ENCODE results near the gene VAC14.

- no peak for TF ChIP-seq YY1 (IDR thresholded peaks at IDR 0.05; ENCODE audit: extremely low read depth, insufficient replicate concordance, low read depth, low read length)
- TF ChIP-seq CTCF (IDR thresholded peaks at IDR 0.05 in 2 of 3, conservative IDR thresholded peaks at IDR 0.05 in 1 of 3; ENCODE audit: borderline replicate concordance in 1 of 3, insufficient read depth in 1 of 3, low read depth in 2 of 3, low read length in 2 of 3): no peak
- TF ChIP-seq POLR2A (IDR thresholded peaks at IDR 0.05; ENCODE audit: borderline replicate concordance, extremely low read depth, insufficient read depth, insufficient read length): no peak
- TF ChIP-seq SP1 (IDR thresholded peaks at IDR 0.05; ENCODE audit: low read depth): no peak
- no peak for TF ChIP-seq REST (IDR thresholded peaks at IDR 0.05; ENCODE audit: low read depth)
- no peak for TF ChIP-seq ZBTB33 (IDR thresholded peaks at IDR 0.05; ENCODE audit: extremely low read depth, insufficient replicate concordance, low read length)
- TF ChIP-seq CBX3 (IDR thresholded peaks at IDR 0.05; ENCODE audit: low read depth): no peak
- TF ChIP-seq RAD21 (IDR thresholded peaks at IDR 0.05; ENCODE audit: low read depth): no peak
- no peak for TF ChIP-seq FOSL1 (IDR thresholded peaks at IDR 0.05; ENCODE audit: low read depth)
- TF ChIP-seq SIN3A (IDR thresholded peaks at IDR 0.05; ENCODE audit: low read depth): no peak
Observed at GRCh38 chr16:70777496-70777895, 23.5 kb downstream of the VAC14 start.
